G401 (cell line): ENCODE data around the gene NAP1L1. TPM values are rescaled to one million over a fixed set of nuclear protein-coding genes. Genes with fewer than 3 reads are reported as not detected.

Experiments
- DNase-seq: peaks from one replicate; pipeline ENCODE4 v3.0.0-alpha.2; 2015; ENCODE audit warnings: low spot score
- in situ Hi-C: cut with HindIII; loops from 2 replicates; pipeline ENCODE4 v1.10.0; 2016; ENCODE audit warnings: low sequenced_read_pairs, mixed read lengths
- total RNA-seq: library from RNA; depleted of rRNA; stranded (reverse); fragments of >200 nt; shearing (Covaris generic); gene quantifications from 2 replicates; pipeline ENCODE4 v1.2.3, GENCODE V29; 2014; rRNA removed

Gene NAP1L1
- total RNA-seq, result 691 and 894 TPM in 2 replicates

- peak; percentile 99 for DNase-seq
- in situ Hi-C loops, result no loop called here
These were observed at the start of gene NAP1L1 for GRCh38 chr12:76083904-76084862. Gene NAP1L1 (minus strand): TSS chr12:76084685. CDS start chr12:76074219, 10,466 bp downstream.

GRCh38 chr12:76127588-76127987 is 43.1 kb upstream of the NAP1L1 start:
- in situ Hi-C loops, result no loop called here
- DNase-seq, result no peak

- in situ Hi-C loops, result no loop called here
- no peak for DNase-seq
These were observed 40.0 kb upstream of the NAP1L1 start for GRCh38 chr12:76124456-76124855.

GRCh38 chr12:76123259-76124212 is 39.1 kb upstream of the NAP1L1 start:
- in situ Hi-C loops, result no loop called here

GRCh38 chr12:76119887-76120286 is 35.4 kb upstream of the NAP1L1 start:
- in situ Hi-C loops, result no loop called here
- no peak for DNase-seq

More at GRCh38 chr12:76123259-76124212, 39.1 kb upstream of the NAP1L1 start:
- DNase-seq, result no peak

- in situ Hi-C loops, result no loop called here
These were observed 33.3 kb upstream of the NAP1L1 start for GRCh38 chr12:76117751-76118150.

GRCh38 chr12:76117067-76117691 is 32.7 kb upstream of the NAP1L1 start:
- in situ Hi-C loops, result no loop called here
- no peak for DNase-seq

More at GRCh38 chr12:76117751-76118150, 33.3 kb upstream of the NAP1L1 start:
- DNase-seq, result no peak

GRCh38 chr12:76113800-76114757 is 29.6 kb upstream of the NAP1L1 start:
- DNase-seq, result no peak
- in situ Hi-C loops, result no loop called here

GRCh38 chr12:76111209-76111749 is 26.8 kb upstream of the NAP1L1 start:
- in situ Hi-C loops, result no loop called here
- DNase-seq, result no peak

GRCh38 chr12:76109879-76110278 is 25.4 kb upstream of the NAP1L1 start:
- no peak for DNase-seq
- in situ Hi-C loops, result no loop called here

- in situ Hi-C loops, result no loop called here
- DNase-seq, result no peak
These were observed 23.9 kb upstream of the NAP1L1 start for GRCh38 chr12:76108356-76108755.

- in situ Hi-C loops, result no loop called here
- DNase-seq, result no peak
These were observed 22.1 kb upstream of the NAP1L1 start for GRCh38 chr12:76106631-76107030.

GRCh38 chr12:76103958-76104357 is 19.5 kb upstream of the NAP1L1 start:
- in situ Hi-C loops, result no loop called here
- DNase-seq, result no peak

GRCh38 chr12:76101739-76102385 is 17.4 kb upstream of the NAP1L1 start:
- in situ Hi-C loops, result no loop called here

GRCh38 chr12:76096079-76096646 is 11.7 kb upstream of the NAP1L1 start:
- in situ Hi-C loops, result no loop called here
- no peak for DNase-seq

More at GRCh38 chr12:76101739-76102385, 17.4 kb upstream of the NAP1L1 start:
- no peak for DNase-seq

- no peak for DNase-seq
- in situ Hi-C loops, result no loop called here
These were observed 10.3 kb upstream of the NAP1L1 start for GRCh38 chr12:76094754-76095153.

- in situ Hi-C loops, result no loop called here
- DNase-seq, result no peak
These were observed 6.8 kb upstream of the NAP1L1 start for GRCh38 chr12:76091246-76091754.
